Fibroblast of peridontal ligament (primary cell): Measurements from ENCODE around the gene USP1.

Source experiments
- DNase-seq: peaks from one replicate; pipeline ENCODE4 v3.0.0-alpha.2; 2010; ENCODE audit errors: extremely low read depth

The USP1 gene

GRCh38 chr1:62484824-62485468 lies 48.1 kb downstream of the USP1 start:
- DNase-seq, result no peak

DNA sequence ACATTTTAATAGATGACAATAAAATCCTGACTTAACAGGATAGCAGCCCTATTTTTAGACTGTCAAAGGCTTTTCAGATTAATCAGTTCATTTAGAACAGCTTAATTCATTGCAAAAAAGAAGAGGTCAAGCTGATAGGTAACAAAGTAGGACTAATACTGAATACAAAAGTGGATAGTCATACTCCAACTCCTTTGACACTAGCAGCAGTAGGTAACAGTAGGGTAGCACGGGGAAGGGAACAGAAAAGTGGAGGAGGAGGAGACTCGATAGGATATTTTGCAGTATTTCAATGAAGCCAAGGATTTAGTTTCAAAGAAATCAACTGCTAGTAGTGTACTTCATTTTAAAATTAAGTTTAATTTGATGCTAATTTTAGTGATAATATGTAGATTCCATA lies 51.1 kb downstream of the USP1 start:
- no peak for DNase-seq

GRCh38 chr1:62492521-62492920 lies 55.7 kb downstream of the USP1 start:
- DNase-seq, result no peak

GRCh38 chr1:62493656-62494055 lies 56.8 kb downstream of the USP1 start:
- no peak for DNase-seq

DNA sequence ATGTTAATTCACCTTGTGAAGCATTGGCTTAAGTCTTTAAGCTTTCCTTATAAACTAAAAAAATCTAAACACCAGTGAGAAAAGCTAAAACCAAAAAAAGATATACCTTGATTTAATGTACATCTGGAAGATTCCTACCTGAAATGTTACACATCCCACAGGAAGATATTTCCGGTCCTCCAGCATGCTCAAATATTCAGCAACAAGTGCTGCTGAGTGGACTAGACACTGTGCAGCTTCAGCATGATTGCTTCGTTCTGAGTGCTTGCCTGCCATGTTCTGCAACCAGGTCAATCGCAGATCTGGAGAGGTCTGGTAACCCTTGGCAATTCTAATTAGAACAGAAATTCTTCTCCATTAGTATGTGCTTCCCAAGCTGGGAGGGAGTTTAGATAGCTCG lies 57.3 kb downstream of the USP1 start:
- no peak for DNase-seq

- no peak for DNase-seq
Measured at GRCh38 chr1:62500210-62500609, 63.4 kb downstream of the USP1 start.
